Neural cell (in vitro differentiated cells): ENCODE results near the gene GMCL1. TPM values are rescaled to one million over a fixed set of nuclear protein-coding genes. Genes with fewer than 3 reads are reported as not detected.

Experiments used
- H2AFZ ChIP-seq: fragments of 200-600, 300-800 bp; sonication (generic), shearing (Covaris generic); 2 replicates; pipeline ENCODE4 v1.6.0; 2014; ENCODE audit warnings: low read depth, mild to moderate bottlenecking, antibody characterized with exemption, low read length, moderate library complexity
- H3F3A ChIP-seq: fragments of 200-600 bp; shearing (Covaris generic); 2 replicates; pipeline ENCODE4 v1.6.1; 2016; ENCODE audit warnings: mild to moderate bottlenecking, moderate library complexity, mixed read lengths, antibody characterized with exemption, low read length; ENCODE audit not compliant: insufficient read depth, poor library complexity, severe bottlenecking
- H3K27ac ChIP-seq: fragments of 200-600, 300-800 bp; sonication (generic), shearing (Covaris generic); 2 replicates; pipeline ENCODE4 v1.5.1; 2014; ENCODE audit warnings: mild to moderate bottlenecking, low read length, moderate library complexity
- H3K27me3 ChIP-seq: fragments of 300-800, 200-600 bp; sonication (generic), shearing (Covaris generic); 2 replicates; pipeline ENCODE4 v1.6.0; 2014; ENCODE audit warnings: mild to moderate bottlenecking, low read depth, low read length, moderate library complexity; ENCODE audit not compliant: insufficient read depth
- H3K36me3 ChIP-seq: fragments of 300-800, 200-600 bp; sonication (generic), shearing (Covaris generic); 2 replicates; pipeline ENCODE4 v1.5.1; 2014; ENCODE audit warnings: mild to moderate bottlenecking, antibody characterized with exemption, low read length, moderate library complexity; ENCODE audit not compliant: insufficient read depth
- H3K4me2 ChIP-seq: fragments of 300-800, 200-600 bp; sonication (generic), shearing (Covaris generic); 2 replicates; pipeline ENCODE4 v1.6.0; 2014; ENCODE audit warnings: mild to moderate bottlenecking, low read length
- H3K4me3 ChIP-seq: fragments of 300-800, 200-600 bp; sonication (generic), shearing (Covaris generic); 2 replicates; pipeline ENCODE4 v1.5.1; 2014; ENCODE audit warnings: mild to moderate bottlenecking, low read length, moderate library complexity
- H3K79me2 ChIP-seq: fragments of 200-600 bp; shearing (Covaris generic); replicated peaks from 2 replicates; pipeline ENCODE4 v1.6.0; 2014; ENCODE audit warnings: mild to moderate bottlenecking, low read length, moderate library complexity; ENCODE audit not compliant: insufficient read depth
- H3K9ac ChIP-seq: fragments of 300-800, 200-600 bp; sonication (generic), shearing (Covaris generic); 2 replicates; pipeline ENCODE4 v1.6.1; 2016; ENCODE audit warnings: mild to moderate bottlenecking, low read length, mixed read lengths
- H3K9me2 ChIP-seq: fragments of 200-600 bp; shearing (Covaris generic); 2 replicates; pipeline ENCODE4 v1.6.1; 2016; ENCODE audit warnings: mild to moderate bottlenecking, low read length, mixed read lengths; ENCODE audit not compliant: insufficient read depth
- H3K9me3 ChIP-seq: fragments of 200-600, 300-800 bp; sonication (generic), shearing (Covaris generic); 2 replicates; pipeline ENCODE4 v1.6.1; 2016; ENCODE audit warnings: mild to moderate bottlenecking, mixed run types, low read length, moderate library complexity, mixed read lengths
- H4K20me1 ChIP-seq: fragments of 200-600 bp; shearing (Covaris generic); 2 replicates; pipeline ENCODE4 v1.6.1; 2016; ENCODE audit warnings: mild to moderate bottlenecking, mixed run types; ENCODE audit not compliant: insufficient read depth
- CTCF ChIP-seq: fragments of 450-650 bp; IDR thresholded peaks from 2 replicates; pipeline ENCODE4 v1.5.1; 2014; ENCODE audit warnings: antibody characterized with exemption, mild to moderate bottlenecking, moderate library complexity; ENCODE audit not compliant: poor library complexity, severe bottlenecking
- EP300 ChIP-seq: fragments of 450-650 bp; conservative IDR thresholded peaks from 2 replicates; pipeline ENCODE4 v1.6.1; 2014; ENCODE audit warnings: antibody characterized with exemption, mild to moderate bottlenecking, moderate library complexity; ENCODE audit not compliant: poor library complexity, severe bottlenecking
- EZH2 ChIP-seq: fragments of 200-600, 300-800 bp; shearing (Covaris generic), sonication (generic); IDR thresholded peaks from 2 replicates; pipeline ENCODE4 v1.6.1; 2014; ENCODE audit warnings: antibody characterized with exemption, low read length, borderline replicate concordance, mild to moderate bottlenecking; ENCODE audit not compliant: insufficient read depth, poor library complexity, severe bottlenecking
- MXI1 ChIP-seq: fragments of 450-650 bp; conservative IDR thresholded peaks from 2 replicates; pipeline ENCODE4 v1.6.1; 2014; ENCODE audit warnings: antibody characterized with exemption, mild to moderate bottlenecking; ENCODE audit not compliant: poor library complexity, severe bottlenecking
- POLR2AphosphoS5 ChIP-seq: IDR thresholded peaks from 2 replicates; pipeline ENCODE4 v1.6.1; 2012
- RAD21 ChIP-seq: fragments of 450-650 bp; conservative IDR thresholded peaks from 2 replicates; pipeline ENCODE4 v1.6.1; 2014; ENCODE audit warnings: antibody characterized with exemption, mild to moderate bottlenecking, moderate library complexity
- REST ChIP-seq: IDR thresholded peaks from 2 replicates; pipeline ENCODE4 v1.6.1; 2012; ENCODE audit warnings: borderline replicate concordance
- SMC3 ChIP-seq: fragments of 450-650 bp; conservative IDR thresholded peaks from 2 replicates; pipeline ENCODE4 v1.6.1; 2014; ENCODE audit warnings: antibody characterized with exemption, mild to moderate bottlenecking, moderate library complexity; ENCODE audit not compliant: poor library complexity
- TAF1 ChIP-seq: IDR thresholded peaks from 2 replicates; pipeline ENCODE4 v1.6.1; 2012; ENCODE audit warnings: low read depth
- polyA plus RNA-seq: library from polyadenylated mRNA; depleted of rRNA; stranded (reverse); fragments of >200 nt; gene quantifications from 2 replicates; pipeline ENCODE4 v1.2.3, GENCODE V29; 2014

The GMCL1 gene
- polyA plus RNA-seq, 1 donor from 2014 or later, result 18.8 TPM

- no peaks in the 10 kb centered on the region for H3K36me3 ChIP-seq
- no peak overlapping the region for H3K4me3 ChIP-seq
- no peaks in the 10 kb centered on the region for H3F3A ChIP-seq
- TF ChIP-seq POLR2AphosphoS5 (no peak), CTCF (no peak), EP300 (no peak), SMC3 (no peak), MXI1 (no peak), RAD21 (no peak), EZH2 (no peak), TAF1 (no peak), REST (no peak)
- H2AFZ ChIP-seq, result no peak overlapping the region
- no peak overlapping the region for H3K27ac ChIP-seq
- no peaks in the 10 kb centered on the region for H4K20me1 ChIP-seq
- no peaks in the 10 kb centered on the region for H3K9me2 ChIP-seq
- H3K9ac ChIP-seq, result no peak overlapping the region
- H3K9me3 ChIP-seq, result no peaks in the 10 kb centered on the region
- no peak overlapping the region for H3K4me2 ChIP-seq
- H3K27me3 ChIP-seq, result no peaks in the 10 kb centered on the region
- H3K79me2 ChIP-seq, result no peaks in the 10 kb centered on the region
Measured at GRCh38 chr2:69804416-69804815, 25.0 kb upstream of the GMCL1 start.

- H3K27ac ChIP-seq, result no peak overlapping the region
- no peak overlapping the region for H3K4me3 ChIP-seq
- no peak overlapping the region for H2AFZ ChIP-seq
- H3F3A ChIP-seq, result no peaks in the 10 kb centered on the region
- H3K9me3 ChIP-seq, result no peaks in the 10 kb centered on the region
- H4K20me1 ChIP-seq, result no peaks in the 10 kb centered on the region
- H3K36me3 ChIP-seq, result no peaks in the 10 kb centered on the region
- no peaks in the 10 kb centered on the region for H3K9me2 ChIP-seq
- H3K9ac ChIP-seq, result no peak overlapping the region
- no peak for TF ChIP-seq SMC3
- no peak for TF ChIP-seq TAF1
- TF ChIP-seq MXI1, result no peak
- no peak for TF ChIP-seq EZH2
- TF ChIP-seq POLR2AphosphoS5, result no peak
- TF ChIP-seq EP300, result no peak
- TF ChIP-seq RAD21, result no peak
- no peak for TF ChIP-seq REST
- H3K79me2 ChIP-seq, result no peaks in the 10 kb centered on the region
- H3K4me2 ChIP-seq, result no peak overlapping the region
- no peaks in the 10 kb centered on the region for H3K27me3 ChIP-seq
Measured at GRCh38 chr2:69805887-69806286, 23.6 kb upstream of the GMCL1 start.
